ENCODE measurements around the gene FAM168B.

The FAM168B gene

GRCh38 chr2:131038258-131039100 lies 54.8 kb downstream of the FAM168B start:
- DNase-seq, result no peak

GRCh38 chr2:131037398-131038257 lies 55.6 kb downstream of the FAM168B start:
- no peak for DNase-seq

- no peak for DNase-seq
Observed at GRCh38 chr2:131036696-131037397, 56.4 kb downstream of the FAM168B start.

- no peak for DNase-seq
Observed at GRCh38 chr2:131036269-131036668, 57.0 kb downstream of the FAM168B start.

GRCh38 chr2:131035826-131036231 lies 57.4 kb downstream of the FAM168B start:
- no peak for DNase-seq

GRCh38 chr2:131035112-131035825 lies 58.0 kb downstream of the FAM168B start:
- DNase-seq, result no peak

- no peak for DNase-seq
Observed at GRCh38 chr2:131034122-131035051, 58.9 kb downstream of the FAM168B start.

GRCh38 chr2:131033786-131034121 lies 59.5 kb downstream of the FAM168B start:
- no peak for DNase-seq

- no peak for DNase-seq
Observed at GRCh38 chr2:131032393-131032836, 60.8 kb downstream of the FAM168B start.

- no peak for DNase-seq
Observed at GRCh38 chr2:131031875-131032274, 61.4 kb downstream of the FAM168B start.

GRCh38 chr2:131031431-131031841 lies 61.8 kb downstream of the FAM168B start:
- no peak for DNase-seq

GRCh38 chr2:131030478-131030971 lies 62.7 kb downstream of the FAM168B start:
- DNase-seq, result no peak

- no peak for DNase-seq
Observed at GRCh38 chr2:131029812-131030211, 63.4 kb downstream of the FAM168B start.

- no peak for DNase-seq
Observed at GRCh38 chr2:131027566-131028528, 65.4 kb downstream of the FAM168B start.

- DNase-seq, result no peak
Observed at GRCh38 chr2:131026919-131027318, 66.3 kb downstream of the FAM168B start.

GRCh38 chr2:131023758-131024157 lies 69.5 kb downstream of the FAM168B start:
- DNase-seq, result no peak

GRCh38 chr2:131022731-131023130 lies 70.5 kb downstream of the FAM168B start:
- DNase-seq, result no peak

- DNase-seq, result no peak
Observed at GRCh38 chr2:131016826-131017741, 76.2 kb downstream of the FAM168B start.

GRCh38 chr2:131015764-131016163 lies 77.5 kb downstream of the FAM168B start:
- no peak for DNase-seq
